SK-N-SH (cell line): ENCODE data around the gene KCTD21.

Source experiments
- CTCF ChIP-seq: fragments of 200-600 bp; sonication (generic); IDR thresholded peaks from 2 replicates; pipeline ENCODE4 v1.6.1; 2017; ENCODE audit warnings: antibody characterized with exemption, mild to moderate bottlenecking, moderate library complexity
- EZH2phosphoT487 ChIP-seq: fragments of 200-600 bp; sonication (generic); IDR thresholded peaks from 2 replicates; pipeline ENCODE4 v1.6.1; 2017; ENCODE audit warnings: low read depth, mixed run types, mild to moderate bottlenecking, antibody characterized with exemption, moderate library complexity, borderline replicate concordance
- FOSL2 ChIP-seq: IDR thresholded peaks from 2 replicates; pipeline ENCODE4 v1.4.0; 2012; ENCODE audit warnings: low read depth, mild to moderate bottlenecking, moderate library complexity, borderline replicate concordance
- FOXJ3 ChIP-seq: sonication (generic); formaldehyde crosslinking; IDR thresholded peaks from 2 replicates; pipeline ENCODE4 v1.5.1; 2020; ENCODE audit warnings: mild to moderate bottlenecking, missing genetic modification reagents
- GABPA ChIP-seq: IDR thresholded peaks from 2 replicates; pipeline ENCODE4 v1.4.0; 2012; ENCODE audit warnings: low read depth, mild to moderate bottlenecking
- NFIC ChIP-seq: IDR thresholded peaks from 2 replicates; pipeline ENCODE4 v1.4.0; 2012; ENCODE audit warnings: borderline replicate concordance
- POLR2AphosphoS5 ChIP-seq: IDR thresholded peaks from 2 replicates; pipeline ENCODE4 v1.6.1; 2012; ENCODE audit warnings: low read depth, low read length
- RAD21 ChIP-seq: IDR thresholded peaks from 2 replicates; pipeline ENCODE4 v1.6.1; 2012; ENCODE audit warnings: mild to moderate bottlenecking, low read length
- TEAD4 ChIP-seq: IDR thresholded peaks from 2 replicates; pipeline ENCODE4 v1.4.0; 2012; ENCODE audit warnings: mild to moderate bottlenecking, borderline replicate concordance; ENCODE audit not compliant: insufficient read depth
- USF1 ChIP-seq: IDR thresholded peaks from 2 replicates; pipeline ENCODE4 v1.4.0; 2012; ENCODE audit warnings: low read depth, borderline replicate concordance

- TF ChIP-seq CTCF = no peak
- no peak for TF ChIP-seq GABPA
- no peak for TF ChIP-seq USF1
- TF ChIP-seq FOXJ3 (CRISPR knock-in tag) = no peak
- TF ChIP-seq POLR2AphosphoS5 = no peak
- TF ChIP-seq TEAD4 = no peak
- no peak for TF ChIP-seq NFIC
- no peak for TF ChIP-seq FOSL2
- TF ChIP-seq EZH2phosphoT487 = no peak
- no peak for TF ChIP-seq RAD21
Observed at GRCh38 chr11:78227921-78228320, 39.5 kb upstream of the KCTD21 start.
